Stimulated activated CD4-positive, alpha-beta T cell treated with anti-CD3 and anti-CD28 coated beads, Interleukin-15, amount 100 ng/mL, for 48 hours (primary cell): Measurements from ENCODE around the gene CAPZA1.
"Not testable (repeated sequence)": the region's sequence is repeated elsewhere in the genome, so short reads cannot be mapped to it uniquely, and the experiment has no call there.

ENCODE experiments used
- DNase-seq, 2 donors: peaks; one replicate each; pipeline ENCODE4 v3.0.0-alpha.2; 2020; ENCODE audit warnings: low read depth in 2 of 2

The CAPZA1 gene

GRCh38 chr1:112619518-112620376, at the start of gene CAPZA1:
Gene CAPZA1 (plus strand): TSS chr1:112619832. CDS start chr1:112619845, 13 bp downstream.
- DNase-seq: peak; percentile 86 to 88

- no peak for DNase-seq
Measured at GRCh38 chr1:112575154-112575804, 44.4 kb upstream of the CAPZA1 start.

- no peak for DNase-seq
Measured at GRCh38 chr1:112576240-112576639, 43.4 kb upstream of the CAPZA1 start.

GRCh38 chr1:112579801-112580510, 39.7 kb upstream of the CAPZA1 start:
- no peak for DNase-seq

- DNase-seq: no peak
Measured at GRCh38 chr1:112581586-112582192, 37.9 kb upstream of the CAPZA1 start.

GRCh38 chr1:112583366-112583765, 36.3 kb upstream of the CAPZA1 start:
- no peak for DNase-seq

- DNase-seq: no peak
Measured at GRCh38 chr1:112589766-112590165, 29.9 kb upstream of the CAPZA1 start.

- no peak for DNase-seq
Measured at GRCh38 chr1:112594208-112594876, 25.3 kb upstream of the CAPZA1 start.

GRCh38 chr1:112599477-112599876, 20.2 kb upstream of the CAPZA1 start:
- no peak for DNase-seq

- DNase-seq: no peak
Measured at GRCh38 chr1:112603012-112603411, 16.6 kb upstream of the CAPZA1 start.

GRCh38 chr1:112603541-112603940, 16.1 kb upstream of the CAPZA1 start:
- DNase-seq: no peak

- no peak for DNase-seq
Measured at GRCh38 chr1:112605633-112606327, 13.9 kb upstream of the CAPZA1 start.

GRCh38 chr1:112614460-112615065, 5.1 kb upstream of the CAPZA1 start:
- no peak for DNase-seq

GRCh38 chr1:112618114-112618720, 1.4 kb upstream of the CAPZA1 start:
- DNase-seq: no peak

- DNase-seq: peak; percentile 15 to 42
Measured at GRCh38 chr1:112618721-112619517, 713 bp upstream of the CAPZA1 start, which contains the start of gene ST7L. Gene ST7L (minus strand): TSS chr1:112619141. CDS start chr1:112619113, 28 bp downstream.

GRCh38 chr1:112620377-112620695, 704 bp downstream of the CAPZA1 start:
- DNase-seq: no peak

GRCh38 chr1:112624493-112624892, 4.9 kb downstream of the CAPZA1 start:
- DNase-seq: not testable (repeated sequence)

- no peak for DNase-seq
Measured at GRCh38 chr1:112625696-112626095, 6.1 kb downstream of the CAPZA1 start.

- no peak for DNase-seq
Measured at GRCh38 chr1:112626193-112626592, 6.6 kb downstream of the CAPZA1 start.
